ENCODE data around the gene VWCE. TPM values are rescaled to one million over a fixed set of nuclear protein-coding genes. Genes with fewer than 3 reads are reported as not detected.

VWCE gene
- total RNA-seq, 1 experiment from 2014 or later: 20.6 TPM

DNA sequence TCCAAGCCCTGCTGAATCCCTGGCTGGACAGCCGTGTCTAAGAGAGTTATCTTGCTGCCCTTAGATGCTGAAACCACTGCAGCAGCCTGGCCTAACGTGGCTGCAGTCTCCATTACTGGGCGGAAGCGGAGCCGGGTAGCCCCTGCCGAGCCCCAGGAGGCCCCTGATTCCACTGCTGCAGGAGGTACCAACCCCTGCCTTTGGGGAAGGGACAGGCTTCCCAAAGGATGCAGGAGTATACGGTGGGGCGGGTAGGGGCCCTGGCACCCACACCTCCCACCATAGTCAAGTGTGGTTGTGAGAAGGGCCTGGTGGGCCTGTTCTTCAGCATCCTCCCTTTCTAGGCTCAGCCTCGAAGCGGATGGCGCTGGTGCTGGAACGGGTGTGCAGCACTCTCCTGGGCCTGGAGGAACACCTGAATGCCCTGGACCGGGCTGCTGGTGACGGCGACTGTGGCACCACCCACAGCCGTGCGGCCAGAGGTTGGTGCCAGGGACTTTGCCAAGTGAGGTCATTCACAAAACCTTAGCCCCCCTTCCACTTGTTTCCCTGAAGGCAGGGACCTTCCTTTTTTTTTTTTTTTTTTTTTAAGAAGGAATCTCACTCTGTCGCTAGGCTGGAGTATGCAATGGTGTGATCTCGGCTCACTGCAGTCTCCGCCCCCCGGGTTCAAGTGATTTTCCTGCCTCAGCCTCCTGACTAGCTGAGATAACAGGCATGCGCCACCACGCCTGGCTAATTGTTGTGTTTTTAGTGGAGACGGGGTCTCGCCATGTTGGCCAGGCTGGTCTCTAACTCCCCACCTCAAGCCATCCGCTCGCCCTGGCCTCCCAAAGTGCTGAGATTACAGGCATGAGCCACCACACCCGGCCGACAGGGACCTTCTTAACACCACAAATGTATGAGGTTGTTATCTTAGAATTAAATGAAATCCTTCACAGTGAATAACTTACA lies 49.0 kb upstream of the VWCE start:
- no peak for TF ChIP-seq CTCF (conservative IDR thresholded peaks at IDR 0.05)
- Histone ChIP-seq H2BK20ac (ENCODE audit: low read depth, low read length, poor library complexity, severe bottlenecking) (no peak overlapping the region), H3K23me2 (ENCODE audit: insufficient read length, low read depth, low read length, poor library complexity, severe bottlenecking) (no peaks in the 10 kb centered on the region), H3K27ac (ENCODE audit: insufficient read length, low read depth, low read length) (no peak overlapping the region), H3K79me1 (ENCODE audit: insufficient read depth, low read depth, low read length, poor library complexity, severe bottlenecking) (no peaks in the 10 kb centered on the region), H2BK12ac (ENCODE audit: insufficient read length, low read depth, low read length) (no peak overlapping the region), H2AK5ac (ENCODE audit: insufficient read length, low read length) (no peak overlapping the region), H2BK5ac (ENCODE audit: insufficient read length, low read length) (no peak overlapping the region), H3K56ac (ENCODE audit: insufficient read length, low read depth, low read length) (no peak overlapping the region), H3K9me3 (ENCODE audit: control insufficient read depth, low read depth, low read length) (no peaks in the 10 kb centered on the region), H3K18ac (ENCODE audit: insufficient read length, low read depth, low read length) (no peak overlapping the region), H4K5ac (ENCODE audit: insufficient read length, low read depth, low read length) (no peak overlapping the region), H2AFZ (ENCODE audit: low read length) (no peak overlapping the region), H3K9ac (ENCODE audit: extremely low read depth, insufficient read length, low read length) (no peak overlapping the region), H3K4me1 (ENCODE audit: insufficient read depth, low read length) (no peaks in the 10 kb centered on the region), H2BK120ac (ENCODE audit: low read depth, low read length, poor library complexity, severe bottlenecking) (no peak overlapping the region), H3K4me2 (ENCODE audit: insufficient read depth, insufficient read length, low read length) (no peak overlapping the region), H3T11ph (ENCODE audit: low read length) (no peak overlapping the region), H3K23ac (ENCODE audit: insufficient read length, low read depth, low read length) (no peak overlapping the region), H3K27me3 (ENCODE audit: insufficient read depth, low read length) (no peaks in the 10 kb centered on the region), H2BK15ac (ENCODE audit: low read depth, low read length) (no peak overlapping the region), H4K91ac (ENCODE audit: insufficient read length, low read depth, low read length) (no peak overlapping the region), H3K79me2 (ENCODE audit: insufficient read depth, low read length) (no peaks in the 10 kb centered on the region), H4K8ac (replicated peaks; ENCODE audit: insufficient read length, low read depth, low read length) (no peak overlapping the region), H4K20me1 (ENCODE audit: control insufficient read depth, insufficient read depth, insufficient read length) (no peaks in the 10 kb centered on the region), H3K4ac (ENCODE audit: low read depth, low read length) (no peak overlapping the region), H3K14ac (ENCODE audit: insufficient read depth, low read length) (no peak overlapping the region)
- no peaks in the 10 kb centered on the region for H3K9me3 Mint-ChIP-seq
- H3K36me3 Mint-ChIP-seq (ENCODE audit: insufficient read depth in 1 of 3, low read depth in 3 of 3): peaks cover 5 to 42% (median 38%) of the 10 kb centered on the region in 3 experiments
- H3K4me1 Mint-ChIP-seq: no peaks in the 10 kb centered on the region
- no CpG with 5 or more reads among the region's 29 CpGs for WGBS (ENCODE audit: extremely low coverage, insufficient read length, low lambda C conversion rate)
- no peak overlapping the region for H3K27ac Mint-ChIP-seq
- no peak for DNase-seq
- no peak overlapping the region for H3K4me3 Mint-ChIP-seq
- H3K27me3 Mint-ChIP-seq (ENCODE audit: low read depth): no peaks in the 10 kb centered on the region

Data from H9 (cell line).